Retinal pigment epithelial cell (primary cell): Measurements from ENCODE around the gene DUS1L.
A peak's percentile ranks its signal among the peaks of the same experiment; 100 is the strongest.

Experiments
- DNase-seq: peaks from one replicate; pipeline ENCODE4 v3.0.0-alpha.2; 2010; ENCODE audit warnings: low read depth
- H3K4me3 ChIP-seq: 2 replicates; pipeline ENCODE4 v1.5.1; 2011; ENCODE audit warnings: mild to moderate bottlenecking, low read length, control low read depth, moderate library complexity
- CTCF ChIP-seq: conservative IDR thresholded peaks from 2 replicates; pipeline ENCODE4 v1.5.1; 2011; ENCODE audit warnings: low read depth, low read length, control low read depth, inconsistent platforms

DUS1L gene

GRCh38 chr17:82022310-82022980 is 43.2 kb downstream of the DUS1L start, which contains the start of gene CENPX:
TSS of gene CENPX (minus strand) at chr17:82022878. CDS start at chr17:82022861, 17 bp downstream.
- no peak for TF ChIP-seq CTCF
- no peak for DNase-seq
- H3K4me3 ChIP-seq: peak within 1 kb of the TSS; percentile 70

- no peak for TF ChIP-seq CTCF
- DNase-seq: no peak
- peak overlapping the region; percentile 70 for H3K4me3 ChIP-seq
Observed at GRCh38 chr17:82021900-82022309, 43.7 kb downstream of the DUS1L start.

DNA sequence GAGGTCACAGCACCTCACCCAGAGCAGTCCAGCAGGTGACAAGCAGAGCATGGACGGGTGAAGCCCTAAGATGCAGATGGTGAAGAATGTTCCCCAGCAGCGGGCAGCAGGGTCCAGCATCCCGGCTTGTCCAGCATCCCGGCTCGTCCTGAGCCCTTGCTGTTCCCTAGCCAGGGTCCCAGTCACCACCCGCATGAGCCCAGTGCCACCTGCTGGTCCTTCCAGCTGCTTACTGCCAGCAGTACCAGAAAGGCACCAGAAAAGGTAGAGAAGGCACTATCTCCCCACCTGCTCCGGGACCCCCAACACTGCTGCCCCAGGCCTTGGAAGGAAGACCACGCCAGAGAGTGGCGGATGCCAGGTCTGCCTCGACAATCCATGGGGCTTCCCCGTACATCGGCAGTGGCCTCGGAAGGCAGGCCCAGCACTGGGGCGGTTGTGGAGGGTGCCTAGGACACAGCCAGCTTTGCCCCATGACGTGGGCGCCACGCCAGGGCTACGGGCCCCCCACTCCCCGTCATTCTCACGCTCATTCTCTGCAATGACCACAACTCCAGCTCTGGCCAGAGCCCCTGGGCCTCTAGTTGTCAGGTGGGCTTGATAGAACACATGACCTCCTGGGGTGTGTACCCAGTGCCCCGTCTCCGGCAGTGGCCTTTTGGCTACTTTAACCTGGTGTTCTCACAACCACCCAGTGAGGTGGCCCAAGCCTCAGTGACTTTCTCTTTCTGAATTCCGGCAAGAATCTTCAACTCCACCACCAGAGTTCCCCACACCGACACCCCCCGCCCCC is 44.3 kb downstream of the DUS1L start:
- H3K4me3 ChIP-seq: peak overlapping the region; percentile 70
- no peak for DNase-seq
- peak; percentile 82 for TF ChIP-seq CTCF

- TF ChIP-seq CTCF: no peak
- DNase-seq: no peak
- no peak overlapping the region for H3K4me3 ChIP-seq
Observed at GRCh38 chr17:82020572-82021106, 45.0 kb downstream of the DUS1L start.

DNA sequence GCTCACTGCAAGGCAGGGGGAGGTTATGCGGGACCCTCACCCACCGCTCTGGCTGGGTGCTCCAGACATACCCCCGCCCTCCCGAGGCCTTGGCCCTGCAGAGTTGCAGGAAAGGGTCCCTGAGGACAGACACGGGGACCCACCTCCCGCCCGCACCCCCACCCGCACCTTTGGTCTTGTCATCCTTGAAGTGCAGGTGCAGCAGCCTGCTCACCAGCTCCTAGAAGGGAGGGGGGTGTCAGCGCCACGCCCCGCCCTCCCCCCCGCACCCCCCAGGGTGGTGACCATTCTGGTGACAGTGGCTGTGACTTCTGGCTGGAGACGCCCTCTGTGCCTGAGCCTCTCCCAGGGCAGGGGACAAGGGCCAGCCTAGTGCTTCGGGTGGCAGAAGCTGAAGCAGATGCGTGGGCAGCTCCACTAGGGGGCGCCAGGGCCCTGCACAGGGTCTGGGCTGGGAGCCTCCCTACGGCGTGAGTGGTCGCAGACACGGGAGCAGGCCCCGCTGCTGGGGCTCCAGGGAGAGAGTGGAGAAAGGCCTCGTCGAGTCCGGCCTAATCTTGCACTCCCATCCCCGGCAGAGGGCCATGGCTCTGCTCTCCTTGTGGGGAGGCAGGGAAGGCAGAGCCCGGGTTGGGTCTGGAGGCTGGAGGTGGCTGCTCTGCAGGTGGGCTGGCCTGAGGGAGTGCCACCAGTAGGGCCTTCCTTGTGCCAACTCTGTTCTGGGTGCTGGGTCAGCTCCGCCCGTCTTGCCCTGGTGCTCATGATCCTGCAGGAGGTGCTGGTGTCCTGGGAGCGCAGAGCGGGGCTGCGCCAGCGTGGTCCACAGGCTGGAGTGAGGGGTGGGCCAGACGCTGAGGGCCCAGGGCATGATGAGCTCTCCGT is 45.7 kb downstream of the DUS1L start:
- H3K4me3 ChIP-seq: no peak overlapping the region
- no peak for DNase-seq
- peak; percentile 84 for TF ChIP-seq CTCF

DNA sequence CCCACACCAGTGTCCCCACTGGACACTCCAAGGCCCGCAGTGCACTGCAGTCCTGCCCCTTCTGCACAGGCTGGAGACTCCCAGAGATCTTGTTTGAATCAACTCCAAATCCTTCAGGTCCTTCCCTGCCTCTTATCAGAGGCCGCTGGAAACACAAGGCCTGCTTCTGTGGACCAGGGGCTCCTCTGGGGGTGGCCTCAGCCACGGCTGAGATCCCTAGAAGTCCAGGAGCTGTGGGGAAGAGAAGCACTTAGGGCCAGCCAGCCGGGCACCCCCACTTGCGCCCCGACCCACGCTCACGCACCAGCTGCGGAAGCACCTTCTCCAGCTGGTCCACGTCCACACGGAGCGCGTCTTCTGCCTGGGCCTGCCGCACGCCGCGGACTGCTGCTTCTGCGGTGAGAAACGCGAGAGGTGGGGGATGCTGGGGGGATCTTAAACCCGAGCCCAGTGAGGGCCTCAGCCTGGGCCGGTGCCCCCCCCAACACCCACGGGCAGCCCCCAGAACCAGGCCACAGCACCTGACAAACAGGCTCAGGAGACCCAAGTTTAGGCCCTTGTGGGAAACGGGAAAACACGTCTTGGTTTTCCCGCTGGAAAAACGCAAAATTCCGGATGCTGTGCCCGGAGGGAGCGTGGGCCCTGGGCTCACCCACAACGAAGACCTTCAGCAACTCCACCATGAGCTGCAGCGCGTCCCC is 46.5 kb downstream of the DUS1L start:
- TF ChIP-seq CTCF: no peak
- no peak for DNase-seq
- H3K4me3 ChIP-seq: no peak overlapping the region
